SK-N-SH treated with all-trans-retinoic acid at 6 μM for 48 hours (cell line): Measurements from ENCODE around the gene AP3S2.

Source experiments
- ARNTL ChIP-seq: fragments of 450-650 bp; formaldehyde crosslinking; IDR thresholded peaks from 2 replicates; pipeline ENCODE4 v1.5.0; 2020; ENCODE audit warnings: low read depth, mild to moderate bottlenecking, moderate library complexity, borderline replicate concordance
- CSDC2 ChIP-seq: fragments of 250-450 bp; sonication (Bioruptor Pico); IDR thresholded peaks from 2 replicates; pipeline ENCODE4 v1.5.0; 2020; ENCODE audit warnings: mild to moderate bottlenecking, moderate library complexity
- ESRRG ChIP-seq: fragments of 250-450 bp; sonication (Bioruptor Pico); IDR thresholded peaks from 2 replicates; pipeline ENCODE4 v1.6.1; 2021; ENCODE audit warnings: mild to moderate bottlenecking
- OSR1 ChIP-seq: fragments of 250-450 bp; sonication (Bioruptor Pico); IDR thresholded peaks from 2 replicates; pipeline ENCODE4 v1.8.0; 2022; ENCODE audit warnings: moderate library complexity, mild to moderate bottlenecking, inconsistent platforms
- PPARA ChIP-seq: fragments of 250-450 bp; sonication (Bioruptor Pico); IDR thresholded peaks from 2 replicates; pipeline ENCODE4 v1.5.0; 2020; ENCODE audit warnings: mild to moderate bottlenecking, borderline replicate concordance
- SNAI2 ChIP-seq: fragments of 250-450 bp; sonication (Bioruptor Pico); IDR thresholded peaks from 2 replicates; pipeline ENCODE4 v1.5.0; 2020; ENCODE audit warnings: mild to moderate bottlenecking, moderate library complexity
- TOX ChIP-seq: fragments of 250-450 bp; sonication (Bioruptor Pico); IDR thresholded peaks from 2 replicates; pipeline ENCODE4 v1.8.0; 2021; ENCODE audit warnings: mild to moderate bottlenecking, moderate library complexity, borderline replicate concordance
- ZC3H10 ChIP-seq: fragments of 250-450 bp; sonication (Bioruptor Pico); IDR thresholded peaks from 2 replicates; pipeline ENCODE4 v1.5.1; 2021; ENCODE audit warnings: mild to moderate bottlenecking, moderate library complexity
- ZFP3 ChIP-seq: fragments of 250-450 bp; sonication (Bioruptor Pico); IDR thresholded peaks from 2 replicates; pipeline ENCODE4 v1.5.0; 2020; ENCODE audit warnings: mild to moderate bottlenecking, moderate library complexity
- TF ChIP-seq, protein P1 (sequence below): fragments of 250-450 bp; sonication (Bioruptor Pico); IDR thresholded peaks from 2 replicates; pipeline ENCODE4 v1.5.1; 2020; ENCODE audit warnings: low read depth, mild to moderate bottlenecking, moderate library complexity
- TF ChIP-seq, protein P2 (sequence below): fragments of 250-450 bp; sonication (Bioruptor Pico); IDR thresholded peaks from 2 replicates; pipeline ENCODE4 v1.5.1; 2021; ENCODE audit warnings: mild to moderate bottlenecking, moderate library complexity
- TF ChIP-seq, protein P3 (sequence below): fragments of 250-450 bp; sonication (Bioruptor Pico); IDR thresholded peaks from 2 replicates; pipeline ENCODE4 v1.8.0; 2020; ENCODE audit warnings: mild to moderate bottlenecking, moderate library complexity, borderline replicate concordance

DNA sequence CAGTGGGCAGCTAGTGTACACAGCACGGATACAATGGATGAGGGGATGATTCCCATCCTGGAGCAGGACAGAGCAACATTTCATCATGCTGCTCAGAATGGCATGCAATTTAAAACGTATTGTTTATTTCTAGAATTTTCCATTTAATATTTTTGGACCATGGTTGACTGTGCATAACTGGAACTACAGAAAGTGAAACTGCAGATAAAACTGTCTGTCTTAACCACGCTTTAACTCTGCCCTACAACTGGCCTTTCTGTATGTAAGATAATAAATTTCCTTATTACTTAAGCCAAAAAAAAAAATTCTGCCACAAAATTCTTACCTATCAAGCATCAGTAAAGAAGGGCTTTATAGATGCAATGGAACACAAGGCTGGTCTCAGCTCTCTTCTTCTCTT is 33.4 kb downstream of the AP3S2 start:
- TF ChIP-seq ARNTL (CRISPR knock-in tag) (no peak), ZC3H10 (CRISPR knock-in tag) (no peak), ZFP3 (CRISPR knock-in tag) (no peak), SNAI2 (CRISPR knock-in tag) (no peak), TOX (no peak), CSDC2 (CRISPR knock-in tag) (no peak), OSR1 (CRISPR knock-in tag) (no peak), PPARA (CRISPR knock-in tag) (no peak), ESRRG (CRISPR knock-in tag) (no peak)
- TF ChIP-seq, protein P1, sequence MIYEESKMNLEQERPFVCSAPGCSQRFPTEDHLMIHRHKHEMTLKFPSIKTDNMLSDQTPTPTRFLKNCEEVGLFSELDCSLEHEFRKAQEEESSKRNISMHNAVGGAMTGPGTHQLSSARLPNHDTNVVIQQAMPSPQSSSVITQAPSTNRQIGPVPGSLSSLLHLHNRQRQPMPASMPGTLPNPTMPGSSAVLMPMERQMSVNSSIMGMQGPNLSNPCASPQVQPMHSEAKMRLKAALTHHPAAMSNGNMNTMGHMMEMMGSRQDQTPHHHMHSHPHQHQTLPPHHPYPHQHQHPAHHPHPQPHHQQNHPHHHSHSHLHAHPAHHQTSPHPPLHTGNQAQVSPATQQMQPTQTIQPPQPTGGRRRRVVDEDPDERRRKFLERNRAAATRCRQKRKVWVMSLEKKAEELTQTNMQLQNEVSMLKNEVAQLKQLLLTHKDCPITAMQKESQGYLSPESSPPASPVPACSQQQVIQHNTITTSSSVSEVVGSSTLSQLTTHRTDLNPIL (CRISPR knock-in tag) = no peak
- TF ChIP-seq, protein P2, sequence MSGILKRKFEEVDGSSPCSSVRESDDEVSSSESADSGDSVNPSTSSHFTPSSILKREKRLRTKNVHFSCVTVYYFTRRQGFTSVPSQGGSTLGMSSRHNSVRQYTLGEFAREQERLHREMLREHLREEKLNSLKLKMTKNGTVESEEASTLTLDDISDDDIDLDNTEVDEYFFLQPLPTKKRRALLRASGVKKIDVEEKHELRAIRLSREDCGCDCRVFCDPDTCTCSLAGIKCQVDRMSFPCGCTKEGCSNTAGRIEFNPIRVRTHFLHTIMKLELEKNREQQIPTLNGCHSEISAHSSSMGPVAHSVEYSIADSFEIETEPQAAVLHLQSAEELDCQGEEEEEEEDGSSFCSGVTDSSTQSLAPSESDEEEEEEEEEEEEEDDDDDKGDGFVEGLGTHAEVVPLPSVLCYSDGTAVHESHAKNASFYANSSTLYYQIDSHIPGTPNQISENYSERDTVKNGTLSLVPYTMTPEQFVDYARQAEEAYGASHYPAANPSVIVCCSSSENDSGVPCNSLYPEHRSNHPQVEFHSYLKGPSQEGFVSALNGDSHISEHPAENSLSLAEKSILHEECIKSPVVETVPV = no peak
- TF ChIP-seq, protein P3, sequence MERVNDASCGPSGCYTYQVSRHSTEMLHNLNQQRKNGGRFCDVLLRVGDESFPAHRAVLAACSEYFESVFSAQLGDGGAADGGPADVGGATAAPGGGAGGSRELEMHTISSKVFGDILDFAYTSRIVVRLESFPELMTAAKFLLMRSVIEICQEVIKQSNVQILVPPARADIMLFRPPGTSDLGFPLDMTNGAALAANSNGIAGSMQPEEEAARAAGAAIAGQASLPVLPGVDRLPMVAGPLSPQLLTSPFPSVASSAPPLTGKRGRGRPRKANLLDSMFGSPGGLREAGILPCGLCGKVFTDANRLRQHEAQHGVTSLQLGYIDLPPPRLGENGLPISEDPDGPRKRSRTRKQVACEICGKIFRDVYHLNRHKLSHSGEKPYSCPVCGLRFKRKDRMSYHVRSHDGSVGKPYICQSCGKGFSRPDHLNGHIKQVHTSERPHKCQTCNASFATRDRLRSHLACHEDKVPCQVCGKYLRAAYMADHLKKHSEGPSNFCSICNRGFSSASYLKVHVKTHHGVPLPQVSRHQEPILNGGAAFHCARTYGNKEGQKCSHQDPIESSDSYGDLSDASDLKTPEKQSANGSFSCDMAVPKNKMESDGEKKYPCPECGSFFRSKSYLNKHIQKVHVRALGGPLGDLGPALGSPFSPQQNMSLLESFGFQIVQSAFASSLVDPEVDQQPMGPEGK (CRISPR knock-in tag) = no peak
